MV-4-11 (cell line): ENCODE results near the gene PDP2.

ENCODE experiments used
- DNase-seq: peaks from one replicate; lab custom pipeline; 2025; lab: John Stamatoyannopoulos, UW

Gene PDP2, protein sequence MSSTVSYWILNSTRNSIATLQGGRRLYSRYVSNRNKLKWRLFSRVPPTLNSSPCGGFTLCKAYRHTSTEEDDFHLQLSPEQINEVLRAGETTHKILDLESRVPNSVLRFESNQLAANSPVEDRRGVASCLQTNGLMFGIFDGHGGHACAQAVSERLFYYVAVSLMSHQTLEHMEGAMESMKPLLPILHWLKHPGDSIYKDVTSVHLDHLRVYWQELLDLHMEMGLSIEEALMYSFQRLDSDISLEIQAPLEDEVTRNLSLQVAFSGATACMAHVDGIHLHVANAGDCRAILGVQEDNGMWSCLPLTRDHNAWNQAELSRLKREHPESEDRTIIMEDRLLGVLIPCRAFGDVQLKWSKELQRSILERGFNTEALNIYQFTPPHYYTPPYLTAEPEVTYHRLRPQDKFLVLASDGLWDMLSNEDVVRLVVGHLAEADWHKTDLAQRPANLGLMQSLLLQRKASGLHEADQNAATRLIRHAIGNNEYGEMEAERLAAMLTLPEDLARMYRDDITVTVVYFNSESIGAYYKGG

DNA sequence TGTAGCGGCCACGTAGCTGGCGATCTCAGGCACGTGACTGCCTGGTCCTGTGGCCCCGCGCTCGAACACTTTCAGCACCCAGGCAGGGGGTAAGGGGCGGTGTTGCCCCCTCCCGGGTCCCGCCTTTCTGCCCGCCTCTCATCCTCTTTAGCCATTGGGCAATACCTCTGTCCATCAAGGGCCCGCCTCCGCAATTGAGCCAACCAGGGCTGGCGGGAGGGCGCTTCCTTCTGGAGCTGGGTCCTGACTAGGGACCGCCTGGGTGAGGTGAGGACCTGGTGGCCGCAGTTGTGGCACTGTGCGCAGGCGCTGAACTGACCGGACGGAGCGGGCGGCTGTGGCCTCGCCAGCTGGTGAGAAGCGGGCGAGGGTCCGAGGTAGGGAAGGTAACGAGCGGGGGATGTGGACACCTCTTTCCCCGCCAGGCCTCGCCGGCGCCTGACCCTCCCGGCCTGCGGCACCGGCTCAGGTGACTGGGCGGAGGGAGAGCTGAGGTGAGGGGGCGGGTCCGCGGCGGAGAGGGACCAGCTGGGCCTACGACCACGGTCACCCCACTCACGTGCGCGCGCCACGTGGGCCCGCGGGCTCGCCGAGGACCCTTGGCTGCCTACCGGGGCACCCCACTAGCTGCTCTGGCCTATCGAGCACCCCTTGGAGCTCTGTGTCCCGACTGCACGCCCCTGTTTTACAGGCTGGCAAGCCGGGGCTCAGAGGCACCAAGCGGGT, at the start of gene PDP2:
Gene PDP2 (plus strand): TSS at position 228 of the 726 bp plus-strand sequence. CDS start 3,770 bp downstream, outside the sequence.
- DNase-seq: peak; percentile 86

DNA sequence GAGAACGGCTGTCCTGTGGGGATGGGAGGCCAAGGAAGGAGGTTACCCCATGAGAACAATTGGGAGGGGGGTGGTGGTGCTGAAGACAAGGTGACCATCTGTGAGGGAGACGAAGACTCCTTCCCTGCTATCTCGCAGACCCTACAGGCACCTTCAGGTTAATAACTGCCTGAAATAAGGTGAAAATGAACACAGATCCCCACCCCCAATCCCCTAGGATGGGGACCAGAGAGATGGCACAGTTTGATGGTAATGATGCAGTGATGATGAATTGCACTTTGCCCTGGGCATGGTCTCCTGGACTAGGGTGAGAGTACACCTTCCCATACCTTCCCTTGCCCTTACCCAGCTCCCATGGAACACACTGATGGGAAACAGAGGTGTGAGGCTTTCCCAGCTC, 48.1 kb upstream of the PDP2 start:
- DNase-seq: no peak

DNA sequence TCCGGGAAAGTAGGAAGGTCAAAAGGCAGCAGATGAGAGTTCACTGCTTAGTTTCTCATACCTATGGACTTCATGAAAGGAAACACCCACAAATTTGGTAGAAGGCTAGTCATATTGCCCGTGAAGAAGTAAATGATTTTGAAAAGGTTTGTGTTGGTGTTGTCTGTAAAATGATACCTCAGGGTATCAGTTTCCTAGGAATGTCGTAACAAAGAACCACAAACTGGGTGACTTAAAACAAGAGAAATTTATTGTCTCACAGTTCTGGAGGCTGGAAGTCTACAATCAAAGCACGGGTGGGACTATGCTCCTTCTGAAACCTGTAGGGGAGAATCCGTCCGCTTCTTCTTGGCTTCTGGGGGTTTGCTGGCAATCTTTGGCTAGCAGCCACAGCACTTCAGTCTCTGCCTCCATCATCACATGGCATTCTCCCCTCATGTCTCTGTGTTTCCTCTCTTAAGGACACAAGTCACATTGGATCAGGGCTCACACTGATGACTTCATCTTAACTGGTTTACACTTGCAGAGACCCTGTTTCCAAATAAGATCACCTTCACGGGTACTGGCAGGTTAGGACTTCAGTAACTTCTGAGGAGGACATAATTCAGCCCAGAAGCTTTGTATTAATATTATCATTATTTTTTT, 47.5 kb upstream of the PDP2 start:
- peak; percentile 13 for DNase-seq

DNA sequence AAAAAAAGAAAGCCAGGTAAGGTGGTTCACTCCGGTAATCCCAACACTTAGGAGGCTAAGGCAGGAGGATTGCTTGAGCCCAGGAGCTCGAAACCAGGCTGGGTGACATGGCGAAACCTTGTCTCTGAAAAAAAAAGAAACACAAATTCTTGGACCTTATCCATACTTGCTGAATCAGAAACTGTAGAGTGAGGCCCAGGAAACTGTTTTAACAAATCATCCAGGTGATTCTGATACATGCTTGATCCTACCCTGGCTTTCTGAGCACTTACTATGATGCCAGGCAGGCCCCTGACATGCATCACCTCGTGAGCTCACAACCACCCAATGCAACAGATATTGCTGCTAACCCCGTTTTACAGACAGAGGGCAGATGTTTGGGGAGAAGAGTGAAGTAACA, 45.6 kb upstream of the PDP2 start:
- DNase-seq: no peak

DNA sequence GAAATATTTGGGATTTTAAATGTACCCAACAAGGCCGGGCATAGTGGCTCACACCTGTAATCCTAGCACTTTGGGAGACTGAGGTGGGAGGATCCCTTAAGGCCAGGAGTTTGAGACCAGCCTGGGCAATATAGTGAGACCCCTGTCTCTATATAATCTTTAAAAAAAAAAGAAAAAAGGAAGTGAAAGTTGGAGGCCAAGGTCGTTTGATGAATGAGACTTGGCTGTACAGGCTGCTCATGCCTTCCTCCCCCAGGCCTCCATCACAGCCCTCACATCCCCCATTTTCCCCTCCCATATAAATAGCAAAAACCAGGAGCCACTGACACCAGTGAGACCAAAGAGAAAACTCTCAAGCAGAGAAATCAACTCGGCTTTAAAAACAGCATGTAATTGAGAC, 39.4 kb upstream of the PDP2 start:
- DNase-seq: peak; percentile 50

DNA sequence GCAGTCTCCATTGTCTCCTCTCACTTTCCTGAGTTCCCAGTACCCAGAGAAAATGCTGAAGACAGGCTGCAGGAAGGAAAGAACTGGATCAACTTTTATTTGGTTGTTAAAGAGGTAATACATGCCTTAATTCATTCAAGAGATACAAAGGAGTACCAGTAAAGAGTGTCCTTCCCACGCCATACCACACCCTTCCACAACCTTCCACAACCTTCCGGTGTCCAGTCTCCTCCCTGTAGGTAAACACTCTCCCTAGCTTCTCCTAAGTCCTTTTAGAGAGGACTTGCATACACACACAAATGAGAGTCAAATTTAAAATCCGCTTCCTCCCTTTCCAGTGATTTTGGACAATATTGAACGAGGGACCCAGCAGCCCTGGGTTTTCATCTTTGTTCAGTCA, 38.9 kb upstream of the PDP2 start:
- DNase-seq: no peak

DNA sequence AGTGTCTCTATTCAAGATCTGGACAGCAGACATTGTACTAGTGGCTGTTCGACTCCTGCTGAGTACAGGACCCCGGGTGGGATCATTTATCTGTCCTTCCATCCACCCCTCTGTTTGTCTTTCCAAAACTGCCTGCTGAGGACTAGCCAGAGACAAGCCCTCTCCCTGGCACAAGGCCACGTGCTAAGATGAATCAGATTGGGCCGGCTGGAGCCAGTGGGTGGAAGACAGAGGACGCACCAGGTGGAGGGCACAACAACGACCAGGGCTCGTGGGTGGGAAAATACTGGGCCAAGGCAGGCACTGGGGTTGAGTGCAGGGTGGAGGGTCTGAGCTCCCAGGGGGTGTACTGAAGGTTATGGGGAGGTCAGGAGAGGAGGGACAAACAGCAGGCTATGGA, 37.5 kb upstream of the PDP2 start:
- no peak for DNase-seq

DNA sequence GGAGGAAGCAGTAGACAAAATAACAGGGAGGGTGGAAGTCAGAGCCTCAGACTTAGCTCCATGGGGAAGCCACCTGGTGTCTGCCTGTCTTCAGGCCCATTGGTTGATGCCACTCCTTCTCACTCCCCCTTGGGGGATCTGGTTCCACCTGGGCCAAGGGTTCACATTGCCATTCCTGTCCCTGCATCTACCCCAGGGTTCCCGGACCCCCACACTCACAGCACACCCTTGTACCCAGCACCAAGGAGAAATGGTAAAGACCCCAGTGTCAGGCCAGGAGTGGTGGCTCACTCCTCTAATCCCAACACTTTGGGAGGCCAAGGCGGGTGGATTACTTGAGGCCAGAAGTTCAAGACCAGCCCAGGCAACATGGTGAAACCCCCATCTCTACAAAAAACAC, 37.1 kb upstream of the PDP2 start:
- no peak for DNase-seq

DNA sequence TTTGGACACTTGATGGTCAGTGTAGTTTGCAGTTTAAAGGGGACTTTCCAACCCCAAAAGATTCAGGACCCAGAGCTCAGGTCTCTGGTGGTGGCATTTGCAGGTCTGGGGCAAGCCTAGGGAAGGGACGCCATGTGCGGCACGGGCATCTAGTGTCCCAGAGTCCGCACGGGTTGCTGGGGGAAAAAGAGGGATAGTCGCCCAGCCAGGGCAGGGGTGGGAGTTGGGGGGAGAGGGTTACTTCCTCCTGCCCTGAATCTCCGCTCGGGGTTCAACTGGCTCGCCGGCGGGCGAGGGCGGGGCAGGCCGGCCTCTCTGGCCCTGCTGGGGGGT, 36.3 kb upstream of the PDP2 start:
- no peak for DNase-seq

DNA sequence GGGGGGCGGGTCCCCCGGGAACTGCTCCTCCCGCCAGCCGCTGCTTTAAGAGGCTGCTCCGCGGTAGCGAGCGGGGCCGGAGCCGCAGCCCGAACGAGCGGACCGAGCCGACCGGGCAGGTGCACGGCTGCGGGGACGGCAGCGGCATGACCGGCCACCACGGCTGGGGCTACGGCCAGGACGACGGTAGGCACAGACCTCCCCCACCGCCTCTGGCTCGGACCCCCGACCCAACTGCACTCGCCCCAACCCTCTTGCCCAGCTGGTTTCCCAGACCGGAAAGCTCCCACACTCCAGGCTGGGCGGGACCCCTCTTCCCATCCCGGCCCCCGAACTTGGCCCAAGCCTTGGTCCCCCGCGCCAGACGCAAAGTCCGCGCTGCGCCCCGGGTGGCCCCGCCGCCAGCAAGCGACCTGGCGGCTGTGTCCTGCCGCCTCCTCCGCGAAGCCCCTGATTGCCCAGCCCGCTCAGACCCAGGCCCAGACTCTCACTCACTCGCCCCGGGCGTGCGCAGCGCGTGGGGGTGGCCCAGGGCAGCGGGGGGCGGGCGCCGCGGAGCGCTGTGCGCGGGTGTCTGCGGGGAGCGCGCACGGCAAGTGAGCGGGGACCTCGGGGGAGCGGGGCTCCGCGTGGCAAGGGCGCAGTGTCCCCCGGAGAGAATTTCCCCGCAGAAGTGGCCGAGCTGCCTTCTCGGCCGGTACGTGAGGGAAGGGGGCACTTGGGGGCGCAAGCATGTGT, 35.8 kb upstream of the PDP2 start, which contains the start of gene CA7:
Gene CA7 (plus strand): TSS at position 73 of the 738 bp plus-strand sequence. CDS start 74 bp downstream, at position 147.
- DNase-seq: no peak

DNA sequence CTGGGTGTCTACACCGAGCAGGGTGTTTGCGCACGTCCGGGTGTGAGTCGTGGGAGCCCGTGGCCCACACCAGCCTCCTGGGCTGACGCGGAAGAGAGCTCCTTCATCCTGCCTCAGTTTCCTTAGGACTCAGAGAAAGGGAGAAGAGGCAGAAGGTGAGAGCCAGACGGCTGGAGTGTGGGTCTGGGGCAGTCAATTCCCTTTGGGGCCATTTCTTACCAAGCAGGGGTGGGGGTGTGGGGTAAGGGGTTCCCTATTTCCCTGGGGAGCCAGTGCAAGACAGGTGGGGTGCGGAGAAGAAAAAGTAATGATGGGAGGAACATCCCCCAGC, 35.3 kb upstream of the PDP2 start:
- DNase-seq: no peak

DNA sequence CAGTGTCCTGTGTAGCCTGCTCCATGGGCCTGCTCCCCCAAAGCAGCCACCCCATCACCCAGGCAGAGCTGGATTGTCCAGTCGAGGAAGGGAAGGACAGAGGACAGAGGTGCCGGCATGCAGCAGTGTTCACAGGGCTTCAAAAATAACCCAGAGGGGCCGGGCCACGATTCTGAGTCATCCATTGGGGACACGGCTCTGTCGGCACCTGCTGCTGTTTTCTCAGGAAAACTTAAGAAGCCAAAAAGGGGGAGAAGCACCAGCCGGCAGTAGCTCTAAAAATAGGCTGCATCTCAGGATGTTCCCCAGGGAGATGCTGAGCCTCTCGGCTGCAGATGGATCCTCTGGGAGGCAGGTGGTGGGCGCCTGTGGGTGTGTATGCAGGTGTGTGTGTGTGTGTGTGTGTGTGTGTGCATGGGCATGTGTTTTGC, 34.5 kb upstream of the PDP2 start:
- DNase-seq: no peak

DNA sequence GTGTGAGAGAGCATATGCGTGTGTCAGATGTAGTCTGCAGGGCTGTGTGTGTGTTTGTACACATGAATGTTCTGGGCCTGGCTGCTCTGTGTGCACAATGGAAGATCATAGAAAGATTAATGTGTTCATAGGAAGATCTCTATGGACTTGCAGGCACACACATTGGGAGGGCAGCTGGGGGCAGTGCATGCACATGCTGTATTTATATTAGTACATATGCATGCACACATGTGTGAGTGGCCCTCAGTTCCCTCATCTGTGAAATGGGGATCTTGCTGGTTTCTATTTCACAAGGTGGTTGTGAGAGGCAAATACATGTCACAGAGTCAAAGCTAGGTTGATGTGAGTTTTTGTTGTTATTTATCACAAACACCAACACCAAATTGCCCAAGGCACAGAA, 34.0 kb upstream of the PDP2 start:
- DNase-seq: peak; percentile 10

DNA sequence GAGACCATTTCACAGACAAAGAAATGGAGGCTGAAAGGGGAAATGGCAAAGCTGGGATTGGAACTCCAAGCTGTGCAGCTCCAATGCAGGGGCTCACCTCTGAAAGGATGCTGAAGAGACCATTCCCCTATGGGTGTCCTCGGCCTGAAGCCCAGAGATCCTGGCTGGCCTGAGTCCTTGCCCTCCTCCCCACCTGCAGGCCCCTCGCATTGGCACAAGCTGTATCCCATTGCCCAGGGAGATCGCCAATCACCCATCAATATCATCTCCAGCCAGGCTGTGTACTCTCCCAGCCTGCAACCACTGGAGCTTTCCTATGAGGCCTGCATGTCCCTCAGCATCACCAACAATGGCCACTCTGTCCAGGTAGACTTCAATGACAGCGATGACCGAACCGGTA, 33.5 kb upstream of the PDP2 start:
- DNase-seq: no peak

DNA sequence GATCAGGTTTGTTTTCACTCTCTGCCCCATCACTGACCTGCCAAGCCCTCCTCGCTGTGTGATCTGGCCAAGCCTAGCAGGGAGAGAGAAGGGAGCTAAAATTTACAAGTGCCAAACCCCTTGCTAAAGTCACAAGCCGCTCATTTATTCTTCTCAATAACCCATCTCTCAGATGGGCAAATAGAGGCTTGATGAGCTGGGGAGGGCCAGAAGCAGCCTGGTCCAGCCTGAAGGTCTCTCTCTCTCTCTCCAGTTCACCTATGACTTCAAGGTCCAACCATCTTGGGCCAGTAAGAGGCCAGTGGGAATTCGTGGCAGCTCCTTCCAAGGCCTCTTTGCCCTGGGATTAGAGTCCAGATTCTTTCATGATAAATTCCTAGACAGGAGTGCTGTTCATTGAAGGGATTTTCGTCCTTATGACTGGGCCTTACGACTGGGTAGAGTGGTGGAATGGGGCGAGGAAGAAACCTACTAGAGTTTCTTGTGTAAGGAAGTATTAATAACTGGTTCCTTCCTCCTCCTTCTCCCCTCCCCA, 32.7 kb upstream of the PDP2 start:
- no peak for DNase-seq

DNA sequence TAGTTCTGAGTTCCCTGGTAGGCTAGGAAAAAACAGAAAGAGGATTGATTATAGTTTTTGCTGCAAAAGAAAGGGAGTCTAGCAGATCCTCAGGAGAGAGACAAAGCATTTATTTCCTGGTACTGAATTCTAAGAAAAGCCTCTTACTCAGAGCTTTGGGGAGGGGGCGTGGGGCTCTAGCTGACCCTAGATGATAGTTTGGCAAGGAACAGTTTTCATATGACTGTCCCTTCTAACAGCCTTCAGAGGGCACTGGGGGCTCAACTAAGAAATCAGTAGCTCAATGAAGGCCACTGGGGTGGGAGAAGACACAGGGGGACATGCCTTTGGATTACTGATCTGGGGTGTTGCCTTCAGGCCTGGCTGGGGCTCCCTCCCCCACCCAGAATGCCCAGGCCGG, 32.1 kb upstream of the PDP2 start:
- no peak for DNase-seq

DNA sequence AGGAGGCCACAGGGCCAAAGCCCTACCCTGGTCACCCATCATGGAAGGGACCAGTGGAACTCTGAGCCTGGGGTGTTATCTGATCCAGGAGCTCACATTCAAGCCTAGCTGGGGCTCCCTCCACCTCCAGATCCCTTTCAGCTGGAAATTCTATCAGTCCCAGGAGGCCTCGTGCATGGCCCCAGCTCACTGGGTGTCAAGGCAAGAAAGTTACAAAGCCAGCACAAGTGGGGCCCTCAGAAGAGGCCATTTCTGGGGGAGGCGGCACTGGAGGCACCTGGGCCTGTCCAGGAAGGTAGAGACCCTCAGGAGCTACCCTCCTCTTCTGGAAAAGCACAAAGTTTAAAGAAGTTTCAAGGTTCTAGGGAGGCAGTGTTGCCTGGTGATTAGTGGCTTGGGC, 31.3 kb upstream of the PDP2 start:
- no peak for DNase-seq

DNA sequence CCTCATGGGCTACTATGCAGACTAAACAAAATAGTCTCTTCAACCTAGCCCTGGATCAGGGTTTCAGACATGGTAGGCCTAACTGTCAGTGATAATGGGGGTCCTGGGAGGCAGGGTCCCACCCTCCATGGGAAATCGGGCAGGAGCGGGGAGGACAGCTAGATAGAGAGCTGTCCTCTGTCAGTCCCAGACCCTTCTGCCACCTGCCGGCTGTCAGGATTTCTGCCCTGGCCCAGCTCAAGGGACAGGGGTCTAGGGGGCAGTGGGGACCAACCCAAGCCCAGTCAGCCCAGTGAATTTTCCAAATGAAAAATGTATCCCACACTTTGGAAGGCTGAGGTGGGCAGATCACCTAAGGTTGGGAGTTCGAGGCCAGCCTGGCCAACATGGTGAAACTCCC, 30.8 kb upstream of the PDP2 start:
- DNase-seq: no peak

DNA sequence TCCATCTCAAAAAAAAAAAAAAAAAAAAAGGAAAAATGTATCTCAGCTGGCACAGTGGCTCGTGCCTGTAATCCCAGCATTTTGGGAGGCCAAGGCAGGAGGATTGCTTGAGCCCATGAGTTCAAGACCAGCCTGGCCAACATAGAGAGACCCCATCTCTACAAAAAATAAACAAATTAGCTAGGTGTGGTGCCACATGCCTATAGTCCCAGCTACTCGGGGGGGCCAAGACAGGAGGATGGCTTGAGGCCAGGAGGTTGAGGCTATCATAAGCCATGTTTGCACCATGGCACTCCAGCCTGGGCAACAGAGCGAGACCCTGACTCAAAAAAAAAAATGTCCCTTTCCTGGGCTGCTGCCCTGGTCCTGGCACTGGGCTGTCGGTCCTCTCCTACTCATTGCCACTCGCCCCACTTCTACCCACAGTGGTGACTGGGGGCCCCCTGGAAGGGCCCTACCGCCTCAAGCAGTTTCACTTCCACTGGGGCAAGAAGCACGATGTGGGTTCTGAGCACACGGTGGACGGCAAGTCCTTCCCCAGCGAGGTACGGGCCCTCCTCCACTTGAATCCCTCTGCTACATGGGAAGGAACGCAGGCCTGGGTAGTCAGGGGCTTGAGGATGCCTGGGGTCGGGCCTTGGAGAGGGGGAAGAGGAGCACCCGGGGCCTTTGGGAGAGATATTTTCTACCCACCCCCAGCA, 30.1 kb upstream of the PDP2 start:
- peak; percentile 65 for DNase-seq

DNA sequence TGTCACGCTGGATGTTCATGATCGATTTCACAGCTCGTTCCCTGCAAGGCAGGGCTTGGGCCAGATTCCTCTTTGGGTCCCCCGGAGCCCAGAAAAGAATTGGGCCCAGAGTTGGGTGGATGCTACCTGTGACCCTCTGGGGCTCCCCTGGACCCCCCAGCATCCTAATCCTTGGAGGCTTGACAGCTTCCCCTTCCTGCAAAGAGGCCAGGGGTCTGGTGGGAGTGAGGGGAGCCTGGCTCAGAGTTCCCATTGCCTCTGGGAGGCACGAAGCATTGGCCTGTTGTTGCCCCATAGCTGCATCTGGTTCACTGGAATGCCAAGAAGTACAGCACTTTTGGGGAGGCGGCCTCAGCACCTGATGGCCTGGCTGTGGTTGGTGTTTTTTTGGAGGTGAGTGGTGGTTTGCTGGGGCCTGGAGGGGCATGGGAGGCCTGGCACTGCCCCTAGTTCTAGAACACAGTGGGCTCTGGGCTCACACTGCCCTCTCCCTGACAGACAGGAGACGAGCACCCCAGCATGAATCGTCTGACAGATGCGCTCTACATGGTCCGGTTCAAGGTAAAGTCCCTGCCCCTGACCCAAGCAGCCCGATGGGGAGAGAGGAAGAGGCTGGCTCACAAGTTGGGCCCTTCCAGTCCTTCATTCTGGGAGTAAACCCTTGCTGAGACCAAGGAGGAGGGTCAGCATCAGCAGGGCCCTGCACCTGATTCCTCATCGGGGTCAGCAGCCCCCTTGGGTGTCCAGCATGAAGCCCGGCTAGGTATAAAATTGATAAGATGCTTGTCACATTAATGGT, 28.9 kb upstream of the PDP2 start:
- DNase-seq: no peak
